RWPE2 (cell line): ENCODE results near the gene ADH1A.

ENCODE experiments used
- ATAC-seq: fragments of 200-7000 bp; cut with Tn5 transposase; 3 replicates; pipeline ENCODE4 v1.9.1; 2021; ENCODE audit warnings: low read depth
- DNase-seq: peaks from one replicate; pipeline ENCODE4 v3.0.0-alpha.2; 2020; ENCODE audit warnings: low spot score
- H3K27ac ChIP-seq: fragments of 450-650 bp; 2 replicates; pipeline ENCODE4 v1.5.1; 2017; ENCODE audit warnings: mild to moderate bottlenecking; ENCODE audit not compliant: poor library complexity, severe bottlenecking
- H3K27me3 ChIP-seq: fragments of 250-450 bp; sonication (Bioruptor Pico); 2 replicates; pipeline ENCODE4 v1.5.1; 2021; ENCODE audit warnings: mild to moderate bottlenecking, moderate library complexity; ENCODE audit not compliant: insufficient read depth, poor library complexity, severe bottlenecking
- H3K36me3 ChIP-seq: fragments of 250-450 bp; sonication (Bioruptor Pico); 2 replicates; pipeline ENCODE4 v1.5.1; 2020; ENCODE audit warnings: low read depth, mild to moderate bottlenecking, moderate library complexity
- H3K4me1 ChIP-seq: fragments of 250-450 bp; sonication (Bioruptor Pico); 2 replicates; pipeline ENCODE4 v1.5.1; 2021; ENCODE audit warnings: mild to moderate bottlenecking, moderate library complexity; ENCODE audit not compliant: insufficient read depth, poor library complexity, severe bottlenecking
- H3K4me3 ChIP-seq: fragments of 250-450 bp; sonication (Bioruptor Pico); 2 replicates; pipeline ENCODE4 v1.5.1; 2021; ENCODE audit warnings: mild to moderate bottlenecking, moderate library complexity; ENCODE audit not compliant: severe bottlenecking
- H3K9me3 ChIP-seq: fragments of 250-450 bp; sonication (Bioruptor Pico); 2 replicates; pipeline ENCODE4 v1.5.1; 2021; ENCODE audit warnings: mild to moderate bottlenecking, moderate library complexity; ENCODE audit not compliant: severe bottlenecking
- CTCF ChIP-seq: fragments of 450-650 bp; IDR thresholded peaks from one replicate; pipeline ENCODE4 v1.5.1; 2017; ENCODE audit warnings: mild to moderate bottlenecking, moderate library complexity; ENCODE audit not compliant: poor library complexity, severe bottlenecking

Gene ADH1A

GRCh38 chr4:99293357-99293756 lies 2.6 kb upstream of the ADH1A start:
- Histone ChIP-seq H3K27me3 (no peaks in the 10 kb centered on the region), H3K9me3 (no peaks in the 10 kb centered on the region), H3K36me3 (no peaks in the 10 kb centered on the region), H3K4me1 (no peaks in the 10 kb centered on the region), H3K4me3 (no peak overlapping the region), H3K27ac (no peak overlapping the region)
- no peak for DNase-seq
- no peak for TF ChIP-seq CTCF
- no peak for ATAC-seq

- TF ChIP-seq CTCF = no peak
- Histone ChIP-seq H3K27me3 (no peaks in the 10 kb centered on the region), H3K4me1 (no peaks in the 10 kb centered on the region), H3K4me3 (no peak overlapping the region), H3K27ac (no peak overlapping the region), H3K9me3 (no peaks in the 10 kb centered on the region), H3K36me3 (no peaks in the 10 kb centered on the region)
- no peak for ATAC-seq
- no peak for DNase-seq
Observed at GRCh38 chr4:99285387-99285786, 5.4 kb downstream of the ADH1A start.

GRCh38 chr4:99282731-99283130 lies 8.1 kb downstream of the ADH1A start:
- Histone ChIP-seq H3K27me3 (no peaks in the 10 kb centered on the region), H3K4me1 (no peaks in the 10 kb centered on the region), H3K9me3 (no peaks in the 10 kb centered on the region), H3K27ac (no peak overlapping the region), H3K36me3 (no peaks in the 10 kb centered on the region), H3K4me3 (no peak overlapping the region)
- no peak for DNase-seq
- ATAC-seq = no peak
- TF ChIP-seq CTCF = no peak

- Histone ChIP-seq H3K9me3 (no peaks in the 10 kb centered on the region), H3K27me3 (no peaks in the 10 kb centered on the region), H3K27ac (no peak overlapping the region), H3K4me3 (no peak overlapping the region), H3K4me1 (no peaks in the 10 kb centered on the region), H3K36me3 (no peaks in the 10 kb centered on the region)
- DNase-seq (no peak), ATAC-seq (no peak)
- no peak for TF ChIP-seq CTCF
Observed at GRCh38 chr4:99281261-99281660, 9.5 kb downstream of the ADH1A start.

- Histone ChIP-seq H3K4me3 (no peak overlapping the region), H3K27me3 (no peaks in the 10 kb centered on the region), H3K9me3 (no peaks in the 10 kb centered on the region), H3K27ac (no peak overlapping the region), H3K4me1 (no peaks in the 10 kb centered on the region), H3K36me3 (no peaks in the 10 kb centered on the region)
- TF ChIP-seq CTCF = no peak
- DNase-seq (no peak), ATAC-seq (no peak)
Observed at GRCh38 chr4:99276417-99276816, 14.4 kb downstream of the ADH1A start.
